ENCODE results near the gene NASP. TPM values are rescaled to one million over a fixed set of nuclear protein-coding genes. Genes with fewer than 3 reads are reported as not detected.

The NASP gene
- total and polyA plus RNA-seq, 2 experiments from 2014 or later: 294 to 1,039 TPM

DNA sequence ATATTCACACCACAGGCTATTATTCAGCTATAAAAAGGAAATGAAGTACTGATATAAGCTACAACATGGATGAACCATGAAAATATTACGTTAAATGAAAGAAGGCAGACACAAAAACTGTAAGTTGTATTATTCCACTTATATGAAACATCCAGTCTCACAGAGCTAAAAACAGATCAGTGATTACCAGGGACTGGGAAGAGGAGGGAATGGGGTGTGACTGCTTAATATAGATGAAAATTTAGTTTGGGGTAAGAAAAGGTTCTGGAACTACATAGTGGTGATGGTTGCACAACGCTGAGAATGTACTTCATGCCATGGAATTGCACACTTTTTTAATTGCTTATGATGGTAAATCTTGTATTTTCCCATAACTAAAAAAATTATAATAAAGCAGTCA lies 83.0 kb downstream of the NASP start (continued):
- TF ChIP-seq, protein P1, sequence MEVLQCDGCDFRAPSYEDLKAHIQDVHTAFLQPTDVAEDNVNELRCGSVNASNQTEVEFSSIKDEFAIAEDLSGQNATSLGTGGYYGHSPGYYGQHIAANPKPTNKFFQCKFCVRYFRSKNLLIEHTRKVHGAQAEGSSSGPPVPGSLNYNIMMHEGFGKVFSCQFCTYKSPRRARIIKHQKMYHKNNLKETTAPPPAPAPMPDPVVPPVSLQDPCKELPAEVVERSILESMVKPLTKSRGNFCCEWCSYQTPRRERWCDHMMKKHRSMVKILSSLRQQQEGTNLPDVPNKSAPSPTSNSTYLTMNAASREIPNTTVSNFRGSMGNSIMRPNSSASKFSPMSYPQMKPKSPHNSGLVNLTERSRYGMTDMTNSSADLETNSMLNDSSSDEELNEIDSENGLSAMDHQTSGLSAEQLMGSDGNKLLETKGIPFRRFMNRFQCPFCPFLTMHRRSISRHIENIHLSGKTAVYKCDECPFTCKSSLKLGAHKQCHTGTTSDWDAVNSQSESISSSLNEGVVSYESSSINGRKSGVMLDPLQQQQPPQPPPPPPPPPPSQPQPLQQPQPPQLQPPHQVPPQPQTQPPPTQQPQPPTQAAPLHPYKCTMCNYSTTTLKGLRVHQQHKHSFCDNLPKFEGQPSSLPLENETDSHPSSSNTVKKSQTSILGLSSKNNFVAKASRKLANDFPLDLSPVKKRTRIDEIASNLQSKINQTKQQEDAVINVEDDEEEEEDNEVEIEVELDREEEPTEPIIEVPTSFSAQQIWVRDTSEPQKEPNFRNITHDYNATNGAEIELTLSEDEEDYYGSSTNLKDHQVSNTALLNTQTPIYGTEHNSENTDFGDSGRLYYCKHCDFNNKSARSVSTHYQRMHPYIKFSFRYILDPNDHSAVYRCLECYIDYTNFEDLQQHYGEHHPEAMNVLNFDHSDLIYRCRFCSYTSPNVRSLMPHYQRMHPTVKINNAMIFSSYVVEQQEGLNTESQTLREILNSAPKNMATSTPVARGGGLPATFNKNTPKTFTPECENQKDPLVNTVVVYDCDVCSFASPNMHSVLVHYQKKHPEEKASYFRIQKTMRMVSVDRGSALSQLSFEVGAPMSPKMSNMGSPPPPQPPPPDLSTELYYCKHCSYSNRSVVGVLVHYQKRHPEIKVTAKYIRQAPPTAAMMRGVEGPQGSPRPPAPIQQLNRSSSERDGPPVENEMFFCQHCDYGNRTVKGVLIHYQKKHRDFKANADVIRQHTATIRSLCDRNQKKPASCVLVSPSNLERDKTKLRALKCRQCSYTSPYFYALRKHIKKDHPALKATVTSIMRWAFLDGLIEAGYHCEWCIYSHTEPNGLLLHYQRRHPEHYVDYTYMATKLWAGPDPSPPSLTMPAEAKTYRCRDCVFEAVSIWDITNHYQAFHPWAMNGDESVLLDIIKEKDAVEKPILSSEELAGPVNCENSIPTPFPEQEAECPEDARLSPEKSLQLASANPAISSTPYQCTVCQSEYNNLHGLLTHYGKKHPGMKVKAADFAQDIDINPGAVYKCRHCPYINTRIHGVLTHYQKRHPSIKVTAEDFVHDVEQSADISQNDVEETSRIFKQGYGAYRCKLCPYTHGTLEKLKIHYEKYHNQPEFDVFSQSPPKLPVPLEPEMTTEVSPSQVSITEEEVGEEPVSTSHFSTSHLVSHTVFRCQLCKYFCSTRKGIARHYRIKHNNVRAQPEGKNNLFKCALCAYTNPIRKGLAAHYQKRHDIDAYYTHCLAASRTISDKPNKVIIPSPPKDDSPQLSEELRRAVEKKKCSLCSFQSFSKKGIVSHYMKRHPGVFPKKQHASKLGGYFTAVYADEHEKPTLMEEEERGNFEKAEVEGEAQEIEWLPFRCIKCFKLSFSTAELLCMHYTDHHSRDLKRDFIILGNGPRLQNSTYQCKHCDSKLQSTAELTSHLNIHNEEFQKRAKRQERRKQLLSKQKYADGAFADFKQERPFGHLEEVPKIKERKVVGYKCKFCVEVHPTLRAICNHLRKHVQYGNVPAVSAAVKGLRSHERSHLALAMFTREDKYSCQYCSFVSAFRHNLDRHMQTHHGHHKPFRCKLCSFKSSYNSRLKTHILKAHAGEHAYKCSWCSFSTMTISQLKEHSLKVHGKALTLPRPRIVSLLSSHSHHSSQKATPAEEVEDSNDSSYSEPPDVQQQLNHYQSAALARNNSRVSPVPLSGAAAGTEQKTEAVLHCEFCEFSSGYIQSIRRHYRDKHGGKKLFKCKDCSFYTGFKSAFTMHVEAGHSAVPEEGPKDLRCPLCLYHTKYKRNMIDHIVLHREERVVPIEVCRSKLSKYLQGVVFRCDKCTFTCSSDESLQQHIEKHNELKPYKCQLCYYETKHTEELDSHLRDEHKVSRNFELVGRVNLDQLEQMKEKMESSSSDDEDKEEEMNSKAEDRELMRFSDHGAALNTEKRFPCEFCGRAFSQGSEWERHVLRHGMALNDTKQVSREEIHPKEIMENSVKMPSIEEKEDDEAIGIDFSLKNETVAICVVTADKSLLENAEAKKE (CRISPR knock-in tag; IDR thresholded peaks at IDR 0.05): no peak
- TF ChIP-seq ZNF114 (CRISPR knock-in tag; IDR thresholded peaks at IDR 0.05): no peak

DNA sequence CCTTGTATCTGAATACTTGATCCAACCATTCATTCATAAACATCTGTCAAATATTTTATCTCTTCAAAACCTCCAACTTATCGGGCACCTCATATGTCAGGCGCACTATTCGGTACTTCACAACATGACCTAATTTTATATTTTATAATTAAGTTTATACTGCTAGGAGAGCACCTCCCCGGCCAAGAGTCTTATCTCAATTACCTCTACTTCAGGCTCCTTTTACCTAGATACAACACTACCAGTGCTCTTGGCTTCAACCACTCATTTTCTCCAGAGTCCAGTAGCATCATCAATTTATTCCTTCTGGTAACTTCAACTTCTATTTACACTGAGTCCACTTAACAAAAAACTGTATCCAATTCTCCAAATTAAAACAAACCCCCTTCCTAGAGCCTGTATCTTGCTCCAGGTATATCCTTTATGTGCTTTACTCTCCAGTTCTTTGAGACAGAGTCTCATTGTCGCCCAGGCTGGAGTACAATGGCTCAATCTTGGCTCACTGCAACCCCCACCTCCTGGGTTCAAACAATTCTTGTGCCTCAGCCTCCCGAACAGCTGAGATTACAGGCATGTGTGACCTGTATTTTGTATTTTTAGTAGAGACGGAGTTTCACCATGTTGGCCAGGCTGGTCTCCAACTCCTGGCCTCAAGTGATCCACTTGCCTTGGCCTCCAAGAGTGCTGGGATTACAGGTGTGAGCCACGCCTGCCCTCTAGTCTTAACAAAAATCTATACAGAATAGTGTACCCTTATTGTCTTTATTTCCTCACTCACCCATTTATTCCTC lies 83.7 kb downstream of the NASP start:
- no peaks in the 10 kb centered on the region for H3K27me3 Mint-ChIP-seq (ENCODE audit: insufficient read depth, low read depth, poor library complexity)
- no peaks in the 10 kb centered on the region for H3K4me1 ChIP-seq (ENCODE audit: insufficient read depth)
- no peak for ATAC-seq
- peaks cover 79% of the 10 kb centered on the region for H4K20me1 ChIP-seq (replicated peaks; ENCODE audit: insufficient read depth)
- no peaks in the 10 kb centered on the region for H3K36me3 ChIP-seq (ENCODE audit: insufficient read depth)
- H2AFZ ChIP-seq: no peak overlapping the region
- H3K9me3 Mint-ChIP-seq: peaks cover 2% of the 10 kb centered on the region; the same call in 1 of the 3 replicates
- H3K36me3 Mint-ChIP-seq (ENCODE audit: low read depth): peaks cover 12% of the 10 kb centered on the region; the same call in 2 of the 3 replicates
- H3K79me2 ChIP-seq (replicated peaks; ENCODE audit: insufficient read depth): peaks cover 100% of the 10 kb centered on the region
- TF ChIP-seq, protein P2, sequence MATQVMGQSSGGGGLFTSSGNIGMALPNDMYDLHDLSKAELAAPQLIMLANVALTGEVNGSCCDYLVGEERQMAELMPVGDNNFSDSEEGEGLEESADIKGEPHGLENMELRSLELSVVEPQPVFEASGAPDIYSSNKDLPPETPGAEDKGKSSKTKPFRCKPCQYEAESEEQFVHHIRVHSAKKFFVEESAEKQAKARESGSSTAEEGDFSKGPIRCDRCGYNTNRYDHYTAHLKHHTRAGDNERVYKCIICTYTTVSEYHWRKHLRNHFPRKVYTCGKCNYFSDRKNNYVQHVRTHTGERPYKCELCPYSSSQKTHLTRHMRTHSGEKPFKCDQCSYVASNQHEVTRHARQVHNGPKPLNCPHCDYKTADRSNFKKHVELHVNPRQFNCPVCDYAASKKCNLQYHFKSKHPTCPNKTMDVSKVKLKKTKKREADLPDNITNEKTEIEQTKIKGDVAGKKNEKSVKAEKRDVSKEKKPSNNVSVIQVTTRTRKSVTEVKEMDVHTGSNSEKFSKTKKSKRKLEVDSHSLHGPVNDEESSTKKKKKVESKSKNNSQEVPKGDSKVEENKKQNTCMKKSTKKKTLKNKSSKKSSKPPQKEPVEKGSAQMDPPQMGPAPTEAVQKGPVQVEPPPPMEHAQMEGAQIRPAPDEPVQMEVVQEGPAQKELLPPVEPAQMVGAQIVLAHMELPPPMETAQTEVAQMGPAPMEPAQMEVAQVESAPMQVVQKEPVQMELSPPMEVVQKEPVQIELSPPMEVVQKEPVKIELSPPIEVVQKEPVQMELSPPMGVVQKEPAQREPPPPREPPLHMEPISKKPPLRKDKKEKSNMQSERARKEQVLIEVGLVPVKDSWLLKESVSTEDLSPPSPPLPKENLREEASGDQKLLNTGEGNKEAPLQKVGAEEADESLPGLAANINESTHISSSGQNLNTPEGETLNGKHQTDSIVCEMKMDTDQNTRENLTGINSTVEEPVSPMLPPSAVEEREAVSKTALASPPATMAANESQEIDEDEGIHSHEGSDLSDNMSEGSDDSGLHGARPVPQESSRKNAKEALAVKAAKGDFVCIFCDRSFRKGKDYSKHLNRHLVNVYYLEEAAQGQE (IDR thresholded peaks at IDR 0.05; ENCODE audit: unreplicated experiment): no peak
- TF ChIP-seq JUNB (IDR thresholded peaks at IDR 0.05; ENCODE audit: unreplicated experiment): no peak
- H3K4me3 Mint-ChIP-seq: no peak overlapping the region
- no peaks in the 10 kb centered on the region for H3K9me2 ChIP-seq (ENCODE audit: insufficient read depth)
- peaks cover 8% of the 10 kb centered on the region; the same call in 2 of the 3 replicates for H3K4me1 Mint-ChIP-seq
- no peaks in the 10 kb centered on the region for H3F3A ChIP-seq (replicated peaks; ENCODE audit: low read depth)
- H3K27ac ChIP-seq (ENCODE audit: low read depth): no peak overlapping the region
- DNase-seq (ENCODE audit: low spot score): no peak
- no peak overlapping the region for H3K4me2 ChIP-seq
- H3K27me3 ChIP-seq (ENCODE audit: insufficient read depth): no peaks in the 10 kb centered on the region
- H3K27ac Mint-ChIP-seq: no peak overlapping the region
- no peak overlapping the region for H3K4me3 ChIP-seq

Small RNA genes lying within 50 kb of the gene (small RNA-seq; reads per million reads assigned to genes)
- gene AL355480.1 (ENCODE audit: low replicate concordance) (not detected), gene AL355480.2 (ENCODE audit: low replicate concordance) (not detected), gene AL355480.3 (ENCODE audit: low replicate concordance) (not detected), gene AL355480.4 (ENCODE audit: low replicate concordance) (not detected)

Other genes with a start within 250 kb of the NASP start
- 18.4 and 22.4 TPM in 2 replicates for gene TOE1, start 243.9 kb upstream of the NASP start, total RNA-seq (2014; rRNA removed; shearing (Covaris generic))
- gene TOE1, start 243.9 kb upstream of the NASP start, polyA plus RNA-seq (2016; fragmentation: Nextera tagmentation; extraction: Ambion mirVana): 7.7 and 9.1 TPM in 2 replicates
- gene MUTYH, start 243.6 kb upstream of the NASP start, total RNA-seq (2014; rRNA removed; shearing (Covaris generic)): 63.6 and 67.4 TPM in 2 replicates
- 47.9 and 52.8 TPM in 2 replicates for gene MUTYH, start 243.6 kb upstream of the NASP start, polyA plus RNA-seq (2016; fragmentation: Nextera tagmentation; extraction: Ambion mirVana)
- 11.4 and 14.0 TPM in 2 replicates for gene TESK2, start 92.9 kb upstream of the NASP start, total RNA-seq (2014; rRNA removed; shearing (Covaris generic))
- 5.2 and 6.0 TPM in 2 replicates for gene TESK2, start 92.9 kb upstream of the NASP start, polyA plus RNA-seq (2016; fragmentation: Nextera tagmentation; extraction: Ambion mirVana)
- 1.2 and 1.6 TPM in 2 replicates for gene CCDC163, start 84.0 kb upstream of the NASP start, total RNA-seq (2014; rRNA removed; shearing (Covaris generic))
- gene CCDC163, start 84.0 kb upstream of the NASP start, polyA plus RNA-seq (2016; fragmentation: Nextera tagmentation; extraction: Ambion mirVana): 4.5 and 4.6 TPM in 2 replicates
- 3.0 and 3.7 TPM in 2 replicates for gene MMACHC, start 83.7 kb upstream of the NASP start, total RNA-seq (2014; rRNA removed; shearing (Covaris generic))
- gene MMACHC, start 83.7 kb upstream of the NASP start, polyA plus RNA-seq (2016; fragmentation: Nextera tagmentation; extraction: Ambion mirVana): 4.6 and 4.9 TPM in 2 replicates
- gene PRDX1, start 62.2 kb upstream of the NASP start, total RNA-seq (2014; rRNA removed; shearing (Covaris generic)): 1,070 and 1,109 TPM in 2 replicates
- gene PRDX1, start 62.2 kb upstream of the NASP start, polyA plus RNA-seq (2016; fragmentation: Nextera tagmentation; extraction: Ambion mirVana): 2,149 and 2,351 TPM in 2 replicates
- gene AKR1A1, start 33.2 kb upstream of the NASP start, total RNA-seq (2014; rRNA removed; shearing (Covaris generic)): 172 and 186 TPM in 2 replicates
- gene AKR1A1, start 33.2 kb upstream of the NASP start, polyA plus RNA-seq (2016; fragmentation: Nextera tagmentation; extraction: Ambion mirVana): 275 and 293 TPM in 2 replicates
- 1.0 and 2.2 TPM in 2 replicates for gene CCDC17, start 40.0 kb downstream of the NASP start, total RNA-seq (2014; rRNA removed; shearing (Covaris generic))
- 0.57 and 0.90 TPM in 2 replicates for gene CCDC17, start 40.0 kb downstream of the NASP start, polyA plus RNA-seq (2016; fragmentation: Nextera tagmentation; extraction: Ambion mirVana)
- 117 and 134 TPM in 2 replicates for gene GPBP1L1, start 102.5 kb downstream of the NASP start, total RNA-seq (2014; rRNA removed; shearing (Covaris generic))
- gene GPBP1L1, start 102.5 kb downstream of the NASP start, polyA plus RNA-seq (2016; fragmentation: Nextera tagmentation; extraction: Ambion mirVana): 61.7 and 63.2 TPM in 2 replicates
- gene TMEM69, start 104.1 kb downstream of the NASP start, total RNA-seq (2014; rRNA removed; shearing (Covaris generic)): 45.8 and 59.7 TPM in 2 replicates
- 38.8 and 62.4 TPM in 2 replicates for gene TMEM69, start 104.1 kb downstream of the NASP start, polyA plus RNA-seq (2016; fragmentation: Nextera tagmentation; extraction: Ambion mirVana)
- gene IPP, start 166.6 kb downstream of the NASP start, total RNA-seq (2014; rRNA removed; shearing (Covaris generic)): 1.8 and 3.7 TPM in 2 replicates
- gene IPP, start 166.6 kb downstream of the NASP start, polyA plus RNA-seq (2016; fragmentation: Nextera tagmentation; extraction: Ambion mirVana): 2.8 and 4.6 TPM in 2 replicates
- 20.7 and 57.7 TPM in 2 replicates for gene MAST2, start 219.6 kb downstream of the NASP start, total RNA-seq (2014; rRNA removed; shearing (Covaris generic))
- 9.3 and 11.5 TPM in 2 replicates for gene MAST2, start 219.6 kb downstream of the NASP start, polyA plus RNA-seq (2016; fragmentation: Nextera tagmentation; extraction: Ambion mirVana)